Ishikawa (cell line): Measurements from ENCODE around the gene CSF1.

Source experiments
- CEBPB ChIP-seq: IDR thresholded peaks from 2 replicates; pipeline ENCODE4 v1.6.1; 2012
- CREB1 ChIP-seq: IDR thresholded peaks from 2 replicates; pipeline ENCODE4 v1.6.1; 2012; ENCODE audit warnings: low read depth
- EP300 ChIP-seq: IDR thresholded peaks from 2 replicates; pipeline ENCODE4 v1.6.1; 2012; ENCODE audit warnings: borderline replicate concordance
- MAX ChIP-seq: IDR thresholded peaks from 2 replicates; pipeline ENCODE4 v1.6.1; 2012
- RAD21 ChIP-seq: IDR thresholded peaks from 2 replicates; pipeline ENCODE4 v1.6.1; 2012; ENCODE audit warnings: low read depth
- TCF12 ChIP-seq: IDR thresholded peaks from 2 replicates; pipeline ENCODE4 v1.6.1; 2012; ENCODE audit warnings: low read depth
- YY1 ChIP-seq: IDR thresholded peaks from 2 replicates; pipeline ENCODE4 v1.6.1; 2012; ENCODE audit warnings: low read depth

DNA sequence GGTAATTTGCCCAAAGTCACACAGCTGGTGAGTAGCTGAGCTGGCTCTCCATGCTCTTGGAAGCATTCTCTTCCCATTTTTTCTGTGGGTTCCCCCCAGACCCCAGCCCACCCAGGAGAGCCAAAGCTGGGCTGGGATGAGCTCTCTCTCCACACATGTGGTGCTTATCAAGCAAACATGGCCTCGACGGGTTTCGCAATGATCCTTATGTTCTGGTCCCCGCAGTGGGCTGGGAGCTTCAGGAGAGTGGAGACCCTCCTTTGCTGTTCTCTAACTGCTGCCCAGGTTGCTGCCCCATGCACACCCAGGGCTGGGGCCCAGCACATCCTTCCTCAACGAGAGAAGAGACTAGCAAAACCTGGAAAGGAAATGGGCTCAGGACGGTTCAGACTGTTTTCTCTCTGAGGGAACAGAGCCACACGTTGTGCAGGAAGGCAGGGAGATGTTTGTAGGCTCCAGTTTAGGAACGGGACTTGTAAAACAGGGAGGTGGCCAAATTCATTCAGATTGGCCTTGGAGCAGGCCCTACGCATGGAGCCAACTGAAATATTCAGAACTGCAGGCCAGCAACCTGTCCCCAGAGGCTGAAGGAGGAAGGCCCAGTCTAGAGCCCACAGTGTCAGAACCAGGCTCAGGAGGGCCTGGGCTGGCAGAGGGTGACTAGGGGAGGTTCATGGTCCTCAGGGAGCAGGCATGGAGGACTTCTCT is 27.2 kb upstream of the CSF1 start:
- TF ChIP-seq EP300 (no peak), RAD21 (no peak), TCF12 (no peak), MAX (no peak), CREB1 (no peak), YY1 (no peak), CEBPB (0 out of 2 replicates have a peak, but pooled peaks have one; percentile 18)
